GM19239 (cell line): ENCODE measurements around the gene MAN1B1.

Source experiments
- DNase-seq: peaks from one replicate; pipeline ENCODE4 v3.0.0; 2011; ENCODE audit warnings: low spot score; ENCODE audit not compliant: insufficient read length
- FAIRE-seq: peaks from 2 replicates; lab custom pipeline; 2011; peaks lifted over from hg19 to GRCh38; lab: Jason Lieb, UNC

The MAN1B1 gene

DNA sequence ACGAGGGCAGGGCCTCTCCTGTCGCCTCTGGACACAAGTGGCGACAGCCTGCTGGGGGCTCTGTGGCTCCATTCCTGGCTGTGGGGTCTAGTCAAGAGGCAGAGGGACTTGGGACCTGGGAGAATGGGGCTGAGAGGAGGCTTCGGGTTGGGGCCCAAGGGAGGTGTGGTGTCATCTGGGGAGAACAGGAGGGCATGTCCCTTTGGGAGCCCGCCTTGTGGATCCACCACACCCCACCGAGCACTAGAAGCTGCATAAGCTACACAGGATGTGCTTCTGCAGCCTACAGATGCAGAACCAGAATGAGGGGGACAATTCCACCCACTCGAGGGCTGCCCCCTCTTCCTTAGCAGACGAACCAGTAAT is 3.9 kb upstream of the MAN1B1 start:
- FAIRE-seq = no peak
- no peak for DNase-seq

- DNase-seq (no peak), FAIRE-seq (peak; percentile 4)
These were observed 3.3 kb upstream of the MAN1B1 start for GRCh38 chr9:137083394-137084004.

DNA sequence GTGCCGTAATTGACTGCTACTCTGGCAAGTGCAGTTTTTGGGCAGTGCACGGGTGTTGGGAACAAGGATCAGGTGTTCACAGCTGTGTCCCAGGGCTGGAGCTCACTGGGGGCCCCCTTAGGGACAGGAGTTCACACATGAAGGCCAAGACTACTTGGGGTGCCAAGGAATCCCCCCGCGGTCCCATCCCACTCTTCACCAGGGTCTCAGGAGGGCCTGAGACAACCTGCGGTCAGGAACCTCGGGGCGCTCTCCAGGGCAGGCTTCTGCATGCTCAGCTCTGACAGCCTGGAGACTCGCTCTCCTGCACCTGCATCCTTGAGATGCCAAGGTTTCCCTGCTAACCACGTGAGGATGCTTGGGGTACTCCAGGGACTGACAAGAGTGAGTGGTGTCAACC is 2.3 kb upstream of the MAN1B1 start:
- no peak for FAIRE-seq
- DNase-seq = no peak

- no peak for DNase-seq
- no peak for FAIRE-seq
These were observed 760 bp upstream of the MAN1B1 start for GRCh38 chr9:137085920-137086530.

DNA sequence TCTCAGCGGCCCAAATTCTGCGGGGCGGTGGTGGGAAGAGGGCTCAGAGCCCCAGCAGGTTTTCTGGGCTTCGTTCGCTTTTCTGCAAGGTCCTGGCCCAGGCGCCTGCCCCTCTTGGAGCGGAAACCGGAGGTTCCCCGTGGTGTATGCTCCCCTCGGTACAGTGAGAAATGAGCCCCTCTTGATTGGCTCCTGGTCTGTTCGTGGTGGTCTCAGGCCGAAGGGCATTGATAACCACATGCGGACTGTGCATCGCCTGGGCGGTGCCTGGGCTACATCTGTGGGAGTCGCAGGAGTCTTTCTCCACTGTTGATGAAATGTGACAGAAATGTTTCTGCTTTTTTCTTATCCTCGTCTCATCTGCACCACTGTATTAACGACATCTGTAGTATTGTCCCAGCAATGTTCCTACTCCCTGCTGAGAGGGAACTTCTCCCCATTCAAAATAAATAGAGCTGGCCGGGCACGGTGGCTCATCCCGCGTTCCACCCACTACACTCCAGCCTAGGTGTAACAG is 682 bp downstream of the MAN1B1 start:
- FAIRE-seq (peak; percentile 4), DNase-seq (no peak)

GRCh38 chr9:137088121-137088520 is 1.3 kb downstream of the MAN1B1 start:
- DNase-seq (no peak), FAIRE-seq (peak; percentile 45)

GRCh38 chr9:137089232-137089947 is 2.6 kb downstream of the MAN1B1 start:
- FAIRE-seq = no peak
- DNase-seq = no peak

GRCh38 chr9:137095664-137096517 is 9.1 kb downstream of the MAN1B1 start:
- peak; percentile 94 for FAIRE-seq

DNA sequence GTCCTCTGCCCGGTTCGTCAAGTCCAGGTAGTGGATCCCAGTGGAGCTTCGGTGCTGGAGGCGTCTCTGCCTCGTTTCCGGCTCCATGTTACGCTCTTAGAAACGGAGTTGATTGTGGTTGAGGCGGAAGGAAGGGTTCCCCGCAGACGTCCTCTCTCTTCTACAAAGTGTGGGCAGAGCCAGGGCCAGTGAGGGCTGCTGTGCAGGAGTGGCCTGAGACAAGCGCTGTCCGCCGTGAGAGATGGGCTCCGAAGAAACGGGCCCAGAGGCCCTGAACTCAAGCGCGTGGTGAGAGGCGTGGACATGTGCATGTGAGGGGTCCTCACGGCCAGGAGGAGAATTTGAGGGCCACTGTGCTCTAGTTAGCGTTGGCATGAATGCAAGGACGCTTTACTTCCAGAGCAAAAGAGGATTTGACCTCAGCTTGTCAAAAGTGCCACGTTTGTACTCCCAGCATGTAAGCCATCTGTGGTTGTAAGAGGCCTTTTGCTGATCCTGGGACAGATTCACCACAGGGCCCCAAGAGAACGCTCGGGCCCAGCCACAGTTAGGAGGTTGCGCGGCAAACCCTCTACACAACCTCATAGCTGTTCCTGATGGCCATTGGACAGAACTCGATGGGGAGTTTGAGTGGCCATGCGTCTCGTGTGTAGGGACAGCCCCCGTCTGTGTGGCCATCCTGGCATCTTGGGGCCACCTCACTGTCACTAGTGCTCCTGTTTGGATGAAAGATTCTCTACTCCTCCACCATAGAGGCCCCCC is 10.2 kb downstream of the MAN1B1 start:
- DNase-seq (no peak), FAIRE-seq (no peak)

More at GRCh38 chr9:137095664-137096517, 9.1 kb downstream of the MAN1B1 start:
- DNase-seq = no peak

- DNase-seq (no peak), FAIRE-seq (no peak)
These were observed 11.1 kb downstream of the MAN1B1 start for GRCh38 chr9:137097761-137098462.

- no peak for FAIRE-seq
- no peak for DNase-seq
These were observed 12.4 kb downstream of the MAN1B1 start for GRCh38 chr9:137099231-137099630.

DNA sequence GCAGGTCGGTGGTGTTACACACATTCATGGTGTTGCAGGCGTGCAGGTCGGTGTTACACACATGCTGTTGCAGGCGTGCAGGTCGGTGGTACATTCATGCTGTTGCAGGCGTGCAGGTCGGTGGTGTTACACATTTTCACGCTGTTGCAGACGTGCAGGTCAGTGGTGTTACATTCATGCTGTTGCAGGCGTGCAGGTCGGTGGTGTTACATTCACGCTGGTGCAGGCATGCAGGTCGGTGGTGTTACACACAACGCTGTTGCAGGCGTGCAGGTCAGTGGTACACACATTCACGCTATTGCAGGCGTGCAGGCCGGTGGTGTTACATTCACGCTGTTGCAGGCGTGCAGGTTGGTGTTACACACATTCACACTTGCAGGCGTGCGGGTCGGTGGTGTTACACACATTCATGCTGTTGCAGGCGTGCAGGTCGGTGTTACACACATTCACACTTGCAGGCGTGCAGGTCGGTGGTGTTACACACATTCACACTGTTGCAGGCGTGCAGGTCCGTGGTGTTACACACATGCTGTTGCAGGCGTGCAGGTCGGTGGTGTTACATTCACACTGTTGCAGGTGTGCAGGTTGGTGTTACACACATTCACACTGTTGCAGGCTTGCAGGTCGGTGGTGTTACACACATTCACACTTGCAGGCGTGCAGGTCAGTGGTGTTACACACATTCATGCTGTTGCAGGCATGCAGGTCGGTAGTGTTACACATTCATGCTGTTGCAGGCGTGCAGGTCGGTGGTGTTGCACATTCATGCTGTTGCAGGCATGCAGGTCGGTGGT is 16.6 kb downstream of the MAN1B1 start:
- no peak for DNase-seq
- FAIRE-seq = no peak

DNA sequence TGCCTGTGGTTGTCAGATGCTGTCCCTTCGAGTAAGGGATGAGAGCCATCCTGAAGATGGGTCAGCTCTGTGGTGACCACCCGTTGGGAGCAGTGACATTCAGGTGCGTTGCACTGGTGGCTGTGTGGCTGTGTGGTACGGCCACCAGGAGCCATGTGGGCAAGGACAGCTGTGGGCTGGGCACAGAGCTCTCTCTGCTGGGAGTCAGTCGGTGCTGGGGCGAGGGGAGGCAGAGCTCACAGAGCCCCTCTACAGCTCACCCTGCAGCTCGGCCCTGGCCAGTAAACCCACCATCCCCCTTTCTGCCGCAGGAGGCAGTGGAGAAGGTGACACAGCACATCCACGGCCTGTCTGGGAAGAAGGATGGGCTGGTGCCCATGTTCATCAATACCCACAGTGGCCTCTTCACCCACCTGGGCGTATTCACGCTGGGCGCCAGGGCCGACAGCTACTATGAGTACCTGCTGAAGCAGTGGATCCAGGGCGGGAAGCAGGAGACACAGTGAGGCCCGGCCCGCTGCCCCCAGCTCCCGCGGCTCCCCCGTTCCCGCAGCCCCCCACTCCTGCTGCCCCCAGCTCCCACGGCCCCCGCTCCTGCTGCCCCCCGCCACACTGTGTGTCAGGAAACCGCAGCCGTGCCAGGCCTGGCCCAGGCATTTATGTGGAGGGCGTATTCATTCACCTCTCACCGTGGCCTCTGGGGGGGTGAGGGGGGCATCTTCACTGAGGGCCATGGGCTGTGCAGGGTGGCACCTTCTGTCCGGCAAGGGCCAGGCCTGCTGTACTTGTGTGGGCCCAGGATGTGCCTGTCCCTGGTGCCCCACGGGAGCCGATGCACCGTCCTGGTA is 19.3 kb downstream of the MAN1B1 start:
- DNase-seq = no peak
- FAIRE-seq = no peak

- DNase-seq = no peak
- no peak for FAIRE-seq
These were observed 20.0 kb downstream of the MAN1B1 start for GRCh38 chr9:137106662-137107250.

DNA sequence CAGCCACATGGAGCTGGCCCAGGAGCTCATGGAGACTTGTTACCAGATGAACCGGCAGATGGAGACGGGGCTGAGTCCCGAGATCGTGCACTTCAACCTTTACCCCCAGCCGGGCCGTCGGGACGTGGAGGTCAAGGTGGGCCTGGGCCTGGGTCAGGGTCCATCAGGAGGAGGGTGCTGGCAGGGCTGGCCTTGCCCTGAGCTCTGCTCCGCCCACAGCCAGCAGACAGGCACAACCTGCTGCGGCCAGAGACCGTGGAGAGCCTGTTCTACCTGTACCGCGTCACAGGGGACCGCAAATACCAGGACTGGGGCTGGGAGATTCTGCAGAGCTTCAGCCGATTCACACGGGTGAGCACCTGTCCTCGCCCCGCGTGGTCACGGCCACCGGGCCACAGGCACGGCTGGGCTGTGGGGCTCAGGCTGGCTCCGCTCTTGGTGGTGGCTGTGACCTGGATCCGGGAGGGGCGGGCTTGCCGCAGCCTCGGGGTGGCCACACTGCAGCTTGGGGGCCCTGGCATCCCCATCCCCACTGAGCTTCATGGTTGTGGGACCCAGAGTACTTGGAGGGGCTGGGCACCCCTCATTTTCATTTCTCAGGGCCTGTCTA is 20.6 kb downstream of the MAN1B1 start:
- FAIRE-seq (no peak), DNase-seq (no peak)

- DNase-seq (no peak), FAIRE-seq (no peak)
These were observed 21.2 kb downstream of the MAN1B1 start for GRCh38 chr9:137107982-137108381.
